Measurements from ENCODE around the gene OSBPL6.

Gene OSBPL6

GRCh38 chr2:178414266-178415247 is 220.2 kb downstream of the OSBPL6 start (continued):
- no peak for TF ChIP-seq KLF16 (tag by site-specific recombination; IDR thresholded peaks at IDR 0.05)
- TF ChIP-seq ZSCAN16 (tag by site-specific recombination; IDR thresholded peaks at IDR 0.05): no peak
- TF ChIP-seq ZNF670 (tag by site-specific recombination; IDR thresholded peaks at IDR 0.05; ENCODE audit: low read depth): no peak
- TF ChIP-seq ZNF423 (tag by site-specific recombination; IDR thresholded peaks at IDR 0.05): no peak
- 0 out of 2 replicates have a peak, but pooled peaks have one; percentile 22 for TF ChIP-seq ZNF792 (tag by site-specific recombination; IDR thresholded peaks at IDR 0.05)
- no peak for TF ChIP-seq HOXD13 (CRISPR knock-in tag; IDR thresholded peaks at IDR 0.05; ENCODE audit: borderline replicate concordance)
- TF ChIP-seq GFI1B (tag by site-specific recombination; IDR thresholded peaks at IDR 0.05): no peak
- TF ChIP-seq ZNF501 (tag by site-specific recombination; IDR thresholded peaks at IDR 0.05): peak; percentile 80; the same call in 1 of the 2 replicates
- no peak for TF ChIP-seq PRDM2 (tag by site-specific recombination; IDR thresholded peaks at IDR 0.05; ENCODE audit: borderline replicate concordance)
- no peak for TF ChIP-seq ZNF175 (tag by site-specific recombination; IDR thresholded peaks at IDR 0.05)
- no peak for TF ChIP-seq ZNF426 (tag by site-specific recombination; IDR thresholded peaks at IDR 0.05)
- TF ChIP-seq TCF7L2 (IDR thresholded peaks at IDR 0.05; ENCODE audit: borderline replicate concordance, low read depth, low read length): no peak
- TF ChIP-seq ZBTB8A (tag by site-specific recombination; IDR thresholded peaks at IDR 0.05): peak; percentile 82
- peak; percentile 85 for TF ChIP-seq ZBTB44 (tag by site-specific recombination; IDR thresholded peaks at IDR 0.05)
- no peak for TF ChIP-seq ZNF292 (tag by site-specific recombination; IDR thresholded peaks at IDR 0.05; ENCODE audit: borderline replicate concordance, low read depth)
- no peak for TF ChIP-seq ZNF146 (tag by site-specific recombination; IDR thresholded peaks at IDR 0.05)
- no peak for TF ChIP-seq ZNF23 (tag by site-specific recombination; IDR thresholded peaks at IDR 0.05; ENCODE audit: borderline replicate concordance)
- TF ChIP-seq ZIC2 (tag by site-specific recombination; IDR thresholded peaks at IDR 0.05): peak; percentile 52; the same call in 1 of the 2 replicates
- no peak for TF ChIP-seq SP2 (tag by site-specific recombination; IDR thresholded peaks at IDR 0.05)
- TF ChIP-seq ZFP41 (tag by site-specific recombination; IDR thresholded peaks at IDR 0.05; ENCODE audit: borderline replicate concordance): no peak
- TF ChIP-seq PBX3 (CRISPR knock-in tag; IDR thresholded peaks at IDR 0.05): no peak
- no peak for TF ChIP-seq ZNF404 (tag by site-specific recombination; IDR thresholded peaks at IDR 0.05)
- peak; percentile 94 for TF ChIP-seq ZSCAN30 (tag by site-specific recombination; IDR thresholded peaks at IDR 0.05)
- TF ChIP-seq ZNF610 (tag by site-specific recombination; IDR thresholded peaks at IDR 0.05; ENCODE audit: borderline replicate concordance): peak; percentile 85; the same call in 1 of the 2 replicates
- peak; percentile 99 for TF ChIP-seq SP7 (tag by site-specific recombination; IDR thresholded peaks at IDR 0.05)
- no peak for TF ChIP-seq EGR2 (tag by site-specific recombination; IDR thresholded peaks at IDR 0.05; ENCODE audit: low read depth)
- no peak for TF ChIP-seq ZNF621 (tag by site-specific recombination; IDR thresholded peaks at IDR 0.05)
- TF ChIP-seq RBAK (tag by site-specific recombination; IDR thresholded peaks at IDR 0.05): no peak
- peak; percentile 73 for TF ChIP-seq GLIS2 (tag by site-specific recombination; IDR thresholded peaks at IDR 0.05)
- TF ChIP-seq ZNF830 (tag by site-specific recombination; IDR thresholded peaks at IDR 0.05; ENCODE audit: low read depth): no peak
- no peak for TF ChIP-seq YY1 (tag by site-specific recombination; IDR thresholded peaks at IDR 0.05)
- TF ChIP-seq ZNF654 (tag by site-specific recombination; IDR thresholded peaks at IDR 0.05; ENCODE audit: low read depth): peak; percentile 69
- TF ChIP-seq ZNF629 (tag by site-specific recombination; IDR thresholded peaks at IDR 0.05): peak; percentile 98

Data from HEK293 (cell line).